ENCODE measurements around the gene SERPINB13.

GRCh38 chr18:63586966-63587365, at the start of gene SERPINB13:
- TF ChIP-seq CTCF (IDR thresholded peaks at IDR 0.05) (no peak), POLR2A (IDR thresholded peaks at IDR 0.05) (no peak)
